ENCODE measurements around the gene FAM53B.

FAM53B gene

DNA sequence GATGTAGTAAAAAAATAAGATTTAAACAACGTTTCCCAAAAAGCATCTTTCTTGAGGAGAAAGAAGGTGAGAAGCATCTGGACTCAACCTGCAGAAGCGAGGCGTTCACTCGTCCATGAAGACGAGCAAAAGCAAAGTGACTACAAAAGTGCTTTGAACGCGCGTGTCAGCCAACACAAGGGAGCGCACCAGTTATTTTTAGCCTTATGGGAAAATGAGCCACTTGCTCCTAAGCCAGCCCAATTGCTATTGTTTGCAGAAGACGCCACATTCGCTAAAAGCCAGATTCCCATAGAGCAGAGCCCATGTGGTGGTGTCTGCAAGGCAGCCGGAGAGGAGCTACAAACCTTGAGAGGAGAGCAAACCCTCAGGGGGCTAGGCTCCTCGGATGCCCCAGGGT lies 122.5 kb downstream of the FAM53B start:
- H3K79me2 ChIP-seq (ENCODE audit: low read length): peaks cover 30% of the 10 kb centered on the region
- H3K9me3 ChIP-seq (replicated peaks; ENCODE audit: insufficient read depth, low read length): no peaks in the 10 kb centered on the region
- H3K4me2 ChIP-seq (ENCODE audit: low read depth, low read length): no peak overlapping the region
- H4K20me1 ChIP-seq (ENCODE audit: insufficient read depth, low read length): no peaks in the 10 kb centered on the region
- no peaks in the 10 kb centered on the region for H3K9me2 ChIP-seq (replicated peaks; ENCODE audit: insufficient read depth, low read length)
- no peak overlapping the region for H3K4me3 ChIP-seq (ENCODE audit: low read length)
- no peaks in the 10 kb centered on the region for H3K27me3 ChIP-seq (replicated peaks; ENCODE audit: insufficient read depth, low read length)
- no peak for DNase-seq
- H2AFZ ChIP-seq (ENCODE audit: low read length): no peak overlapping the region
- H3K9ac ChIP-seq (ENCODE audit: low read length): no peak overlapping the region
- peaks cover 2% of the 10 kb centered on the region for H3F3A ChIP-seq (ENCODE audit: insufficient read depth, low read length)
- H3K36me3 ChIP-seq (replicated peaks; ENCODE audit: insufficient read depth, low read length): no peaks in the 10 kb centered on the region
- no peak overlapping the region for H3K27ac ChIP-seq (ENCODE audit: low read length)
- H3K4me1 ChIP-seq (ENCODE audit: low read length): peaks cover 9% of the 10 kb centered on the region
- TF ChIP-seq EZH2 (optimal IDR thresholded peaks at IDR 0.05; ENCODE audit: low read depth, low read length) (no peak), EZH2phosphoT487 (IDR thresholded peaks at IDR 0.05; ENCODE audit: low read length) (no peak)
- TF ChIP-seq, protein P1, sequence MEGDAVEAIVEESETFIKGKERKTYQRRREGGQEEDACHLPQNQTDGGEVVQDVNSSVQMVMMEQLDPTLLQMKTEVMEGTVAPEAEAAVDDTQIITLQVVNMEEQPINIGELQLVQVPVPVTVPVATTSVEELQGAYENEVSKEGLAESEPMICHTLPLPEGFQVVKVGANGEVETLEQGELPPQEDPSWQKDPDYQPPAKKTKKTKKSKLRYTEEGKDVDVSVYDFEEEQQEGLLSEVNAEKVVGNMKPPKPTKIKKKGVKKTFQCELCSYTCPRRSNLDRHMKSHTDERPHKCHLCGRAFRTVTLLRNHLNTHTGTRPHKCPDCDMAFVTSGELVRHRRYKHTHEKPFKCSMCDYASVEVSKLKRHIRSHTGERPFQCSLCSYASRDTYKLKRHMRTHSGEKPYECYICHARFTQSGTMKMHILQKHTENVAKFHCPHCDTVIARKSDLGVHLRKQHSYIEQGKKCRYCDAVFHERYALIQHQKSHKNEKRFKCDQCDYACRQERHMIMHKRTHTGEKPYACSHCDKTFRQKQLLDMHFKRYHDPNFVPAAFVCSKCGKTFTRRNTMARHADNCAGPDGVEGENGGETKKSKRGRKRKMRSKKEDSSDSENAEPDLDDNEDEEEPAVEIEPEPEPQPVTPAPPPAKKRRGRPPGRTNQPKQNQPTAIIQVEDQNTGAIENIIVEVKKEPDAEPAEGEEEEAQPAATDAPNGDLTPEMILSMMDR (IDR thresholded peaks at IDR 0.05; ENCODE audit: low read length): no peak

DNA sequence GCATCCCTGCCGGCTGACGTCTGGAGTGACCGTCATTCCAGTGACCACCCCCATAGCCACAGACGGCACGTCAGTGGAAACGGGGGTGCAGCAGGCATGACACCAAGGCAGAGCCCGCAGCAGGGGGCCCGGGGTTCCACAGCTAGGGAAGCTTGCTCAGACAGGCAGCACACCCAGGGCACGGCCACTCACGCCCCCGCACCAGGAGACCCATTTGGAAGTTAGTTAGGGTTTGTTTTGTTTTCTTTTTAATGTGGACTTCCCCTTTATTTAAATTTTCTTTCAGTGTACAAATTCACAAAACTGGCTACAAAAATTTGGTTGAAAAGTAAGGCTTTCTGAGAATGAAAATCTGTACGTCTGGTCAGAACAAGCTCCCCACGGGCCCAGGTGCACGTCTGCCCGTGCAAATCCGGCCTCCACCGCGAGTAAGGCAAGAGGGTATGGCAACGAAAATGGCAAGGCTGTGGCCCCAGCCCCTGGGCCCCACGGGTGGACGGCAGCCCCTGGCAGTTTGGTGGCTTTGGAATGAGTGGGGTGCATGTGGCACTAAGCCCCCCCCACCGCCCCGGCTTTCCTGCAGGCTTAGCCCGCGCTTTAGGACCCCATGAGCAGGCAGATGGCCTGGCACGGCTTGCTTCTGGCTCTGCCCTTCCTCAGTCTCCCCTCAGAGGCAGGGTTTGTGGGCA lies 124.2 kb downstream of the FAM53B start:
- no peak for DNase-seq
- no peaks in the 10 kb centered on the region for H3K27me3 ChIP-seq (replicated peaks; ENCODE audit: insufficient read depth, low read length)
- H4K20me1 ChIP-seq (ENCODE audit: insufficient read depth, low read length): no peaks in the 10 kb centered on the region
- H3K9ac ChIP-seq (ENCODE audit: low read length): no peak overlapping the region
- no peaks in the 10 kb centered on the region for H3K4me1 ChIP-seq (ENCODE audit: low read length)
- H3K9me3 ChIP-seq (replicated peaks; ENCODE audit: insufficient read depth, low read length): no peaks in the 10 kb centered on the region
- no peak overlapping the region for H3K27ac ChIP-seq (ENCODE audit: low read length)
- TF ChIP-seq, protein P1 (IDR thresholded peaks at IDR 0.05; ENCODE audit: low read length): no peak
- TF ChIP-seq EZH2phosphoT487 (IDR thresholded peaks at IDR 0.05; ENCODE audit: low read length) (no peak), EZH2 (optimal IDR thresholded peaks at IDR 0.05; ENCODE audit: low read depth, low read length) (no peak)
- no peak overlapping the region for H3K4me3 ChIP-seq (ENCODE audit: low read length)
- no peaks in the 10 kb centered on the region for H3K9me2 ChIP-seq (replicated peaks; ENCODE audit: insufficient read depth, low read length)
- H3F3A ChIP-seq (ENCODE audit: insufficient read depth, low read length): no peaks in the 10 kb centered on the region
- H3K36me3 ChIP-seq (replicated peaks; ENCODE audit: insufficient read depth, low read length): no peaks in the 10 kb centered on the region
- H3K4me2 ChIP-seq (ENCODE audit: low read depth, low read length): no peak overlapping the region
- H3K79me2 ChIP-seq (ENCODE audit: low read length): peaks cover 13% of the 10 kb centered on the region; the same call in 1 of the 2 replicates
- H2AFZ ChIP-seq (ENCODE audit: low read length): no peak overlapping the region

DNA sequence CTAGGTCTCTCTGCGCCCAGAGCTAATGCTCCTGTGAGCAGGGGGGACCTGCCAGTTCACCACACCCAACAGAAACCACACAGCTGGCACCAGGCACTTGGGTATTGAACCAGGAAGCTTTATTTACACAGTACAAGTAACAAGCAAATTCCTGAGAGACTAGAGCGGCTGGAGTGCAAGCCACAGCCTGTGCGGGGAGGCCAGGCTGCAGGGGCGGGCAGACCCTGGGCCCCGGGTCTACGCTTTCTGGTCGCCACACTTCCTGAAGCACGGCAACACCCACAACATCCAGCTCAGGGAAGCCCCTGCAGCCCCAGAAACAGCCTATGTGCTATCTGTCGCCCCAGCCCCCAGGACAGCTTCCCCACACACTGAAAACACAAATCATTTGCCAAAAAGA lies 125.0 kb downstream of the FAM53B start:
- Histone ChIP-seq H3K9ac (ENCODE audit: low read length) (no peak overlapping the region), H4K20me1 (ENCODE audit: insufficient read depth, low read length) (no peaks in the 10 kb centered on the region), H3K4me2 (ENCODE audit: low read depth, low read length) (no peak overlapping the region), H3F3A (ENCODE audit: insufficient read depth, low read length) (no peaks in the 10 kb centered on the region), H3K9me3 (replicated peaks; ENCODE audit: insufficient read depth, low read length) (no peaks in the 10 kb centered on the region), H3K4me1 (ENCODE audit: low read length) (no peaks in the 10 kb centered on the region), H3K79me2 (ENCODE audit: low read length) (peaks cover 6% of the 10 kb centered on the region; the same call in 1 of the 2 replicates), H3K36me3 (replicated peaks; ENCODE audit: insufficient read depth, low read length) (no peaks in the 10 kb centered on the region), H3K27ac (ENCODE audit: low read length) (no peak overlapping the region), H3K27me3 (replicated peaks; ENCODE audit: insufficient read depth, low read length) (no peaks in the 10 kb centered on the region), H2AFZ (ENCODE audit: low read length) (no peak overlapping the region), H3K4me3 (ENCODE audit: low read length) (no peak overlapping the region), H3K9me2 (replicated peaks; ENCODE audit: insufficient read depth, low read length) (no peaks in the 10 kb centered on the region)
- no peak for DNase-seq
- TF ChIP-seq EZH2 (optimal IDR thresholded peaks at IDR 0.05; ENCODE audit: low read depth, low read length): no peak
- TF ChIP-seq, protein P1 (IDR thresholded peaks at IDR 0.05; ENCODE audit: low read length): no peak
- TF ChIP-seq EZH2phosphoT487 (IDR thresholded peaks at IDR 0.05; ENCODE audit: low read length): no peak

All from MM.1S (cell line).